T47D (cell line): ENCODE measurements around the gene ZPLD1.

Experiments
- DNase-seq, 2 experiments: peaks; one replicate each; pipeline versions ENCODE4 v3.0.0 to v3.0.0-alpha.2; 2011 to 2012; ENCODE audit warnings: low read depth in 1 of 2, low spot score in 1 of 2
- JUND ChIP-seq: IDR thresholded peaks from 2 replicates; pipeline ENCODE4 v1.6.1; 2012; ENCODE audit warnings: low read depth
- in situ Hi-C: cut with HindIII; loops from 2 replicates; pipeline ENCODE4 v1.10.0; 2016; ENCODE audit warnings: low sequenced_read_pairs, low pct_unique_long_range_greater_than_20kb

Gene ZPLD1

DNA sequence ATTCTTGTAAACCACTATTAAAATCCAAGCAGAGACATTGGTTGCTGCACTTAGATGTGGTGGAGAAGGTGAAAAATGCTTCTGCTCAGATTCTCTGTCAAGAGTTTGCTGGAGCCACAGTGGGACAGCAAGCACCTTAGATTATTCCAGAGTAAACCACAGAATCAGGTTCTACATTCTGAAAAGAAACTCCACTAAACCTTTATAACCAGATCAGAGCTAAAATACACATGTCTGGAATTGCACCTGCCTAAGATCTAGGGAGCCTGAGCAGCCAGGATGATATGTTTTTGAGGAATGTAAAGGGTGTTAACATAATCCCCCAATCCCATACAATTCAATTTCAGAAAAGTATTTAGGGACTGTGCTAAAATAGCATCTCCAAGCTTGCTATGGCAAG lies at the start of gene ZPLD1:
Gene ZPLD1 (plus strand): TSS at position 301 of the 400 bp plus-strand sequence. CDS start 3,473 bp downstream, outside the sequence.
- no peak for DNase-seq
- in situ Hi-C loops: no loop called here
- no peak for TF ChIP-seq JUND

DNA sequence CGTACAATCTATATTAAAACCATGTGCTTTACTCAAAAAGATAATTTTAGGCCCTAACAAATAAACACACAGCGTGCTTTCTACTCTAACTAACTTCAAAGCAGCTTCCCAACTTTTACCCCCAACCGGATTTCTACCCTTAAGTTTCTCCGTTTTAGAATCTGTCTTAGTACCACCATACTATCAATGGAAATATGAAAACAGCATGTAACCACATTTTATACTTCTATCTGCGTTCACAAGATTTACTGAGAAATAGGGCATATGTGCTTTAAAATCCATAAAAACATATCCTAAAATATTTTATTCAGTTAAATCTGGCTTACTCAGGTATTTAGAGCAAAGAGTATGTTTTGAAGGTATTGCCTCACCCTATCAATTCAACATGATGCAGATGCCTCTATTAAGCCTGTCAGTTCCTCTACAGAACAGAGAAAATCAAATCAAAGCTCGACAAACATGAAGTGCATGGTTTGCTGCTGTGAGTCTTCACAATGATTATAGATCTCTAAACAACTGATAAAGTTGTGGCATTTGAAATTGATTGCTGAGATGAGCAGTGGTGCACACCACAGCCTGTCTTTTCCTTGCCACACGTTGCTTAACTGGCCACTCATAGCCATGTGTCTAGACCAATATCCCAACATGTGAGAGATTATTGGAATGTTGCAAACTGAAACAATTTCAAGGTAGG lies 44.5 kb upstream of the ZPLD1 start:
- no peak for DNase-seq
- TF ChIP-seq JUND: no peak
- in situ Hi-C loops: no loop called here

DNA sequence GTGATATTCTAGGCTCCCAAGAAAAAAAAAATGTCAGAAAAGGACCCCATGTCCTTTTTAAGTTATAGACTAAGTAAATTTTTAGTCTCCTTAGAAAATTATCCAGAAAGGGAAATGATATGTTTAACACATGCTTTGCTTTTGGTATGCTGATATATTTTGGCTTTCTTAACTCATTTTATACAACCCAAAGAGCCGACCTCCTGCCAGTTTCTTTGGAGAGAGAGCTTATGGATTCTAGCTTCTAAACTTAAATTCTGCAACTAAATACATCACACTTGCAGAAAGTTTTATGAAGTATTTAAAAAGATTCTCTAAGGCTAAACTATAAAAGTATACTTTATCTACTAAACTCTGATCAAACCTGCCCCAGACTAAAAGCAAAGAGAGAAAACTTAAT lies 43.9 kb upstream of the ZPLD1 start:
- TF ChIP-seq JUND: no peak
- in situ Hi-C loops: no loop called here
- no peak for DNase-seq

DNA sequence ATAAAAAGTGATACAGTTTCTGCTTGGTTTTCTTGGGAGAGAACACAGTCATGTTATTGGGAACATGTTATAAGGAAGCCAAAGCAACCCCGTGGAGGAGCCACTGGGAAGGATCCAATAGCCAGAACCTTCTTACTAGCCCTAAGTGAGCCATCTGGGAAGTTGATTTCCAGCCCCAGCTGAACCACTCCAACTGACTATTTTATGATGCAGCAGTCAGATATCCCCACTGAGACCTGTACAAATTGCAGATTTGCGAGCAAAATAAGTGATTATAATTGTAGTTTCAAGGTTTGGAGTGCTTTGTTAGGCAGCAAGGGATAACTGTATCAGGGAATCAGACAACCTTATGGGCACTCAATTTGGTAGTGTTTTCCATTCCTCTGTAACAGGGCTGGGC lies 43.3 kb upstream of the ZPLD1 start:
- in situ Hi-C loops: no loop called here
- DNase-seq: no peak
- no peak for TF ChIP-seq JUND

DNA sequence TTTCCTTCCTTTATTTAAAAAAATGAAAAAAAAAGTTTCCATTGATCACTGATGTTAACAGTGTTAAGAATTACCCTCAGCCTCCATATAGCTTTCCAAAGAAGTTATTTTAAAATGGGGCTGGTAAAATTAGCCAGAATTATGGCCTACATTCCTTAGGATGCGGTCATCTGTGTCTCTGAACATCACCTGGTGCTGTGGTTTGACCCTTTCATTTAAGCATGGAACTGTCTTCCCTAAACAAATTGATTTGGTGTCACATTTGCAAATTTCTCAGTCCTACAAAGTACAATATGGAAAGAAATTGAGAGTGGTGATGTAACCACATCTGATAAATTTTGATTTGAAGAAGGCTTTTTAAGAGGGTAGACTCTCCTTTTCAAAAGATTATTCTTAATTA lies 40.3 kb upstream of the ZPLD1 start:
- no peak for TF ChIP-seq JUND
- in situ Hi-C loops: no loop called here
- DNase-seq: no peak

DNA sequence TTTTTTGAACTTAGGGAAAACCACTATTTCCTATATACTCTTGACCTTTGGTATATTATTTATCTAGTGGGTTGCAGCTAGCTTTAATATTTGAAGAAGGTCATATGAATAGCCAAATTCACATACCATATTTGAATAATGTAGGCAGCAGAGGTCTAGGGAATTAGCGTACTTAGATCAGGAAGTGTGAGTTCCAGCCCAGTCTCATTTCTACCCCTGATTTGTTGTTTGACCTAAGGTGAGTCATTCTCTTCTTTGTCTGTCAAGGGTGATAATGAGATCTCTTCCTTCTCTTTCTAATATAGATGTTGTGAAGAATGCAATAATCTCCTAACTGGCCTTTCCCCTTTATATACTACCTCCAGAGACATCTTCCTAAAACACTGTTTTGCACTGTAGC lies 36.6 kb upstream of the ZPLD1 start:
- TF ChIP-seq JUND: no peak
- in situ Hi-C loops: no loop called here
- DNase-seq: no peak

DNA sequence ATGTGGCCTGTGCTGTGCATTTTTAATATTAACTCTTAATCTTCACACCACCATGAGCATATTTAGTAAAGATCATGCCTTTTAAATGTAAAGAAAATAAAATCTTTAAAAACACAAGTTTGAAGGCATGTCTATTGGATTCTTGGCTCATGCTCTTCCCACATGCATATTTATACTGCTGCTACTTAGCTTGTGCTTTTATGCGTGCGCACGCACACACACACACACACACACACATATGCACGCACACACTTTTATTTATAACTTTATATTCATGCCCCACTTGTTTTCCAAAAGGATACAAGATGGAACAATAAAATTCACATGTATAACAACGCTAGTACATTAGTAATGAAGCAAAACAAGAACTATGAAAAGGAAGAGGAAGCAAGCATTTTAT lies 36.1 kb upstream of the ZPLD1 start:
- TF ChIP-seq JUND: no peak
- in situ Hi-C loops: no loop called here
- no peak for DNase-seq

DNA sequence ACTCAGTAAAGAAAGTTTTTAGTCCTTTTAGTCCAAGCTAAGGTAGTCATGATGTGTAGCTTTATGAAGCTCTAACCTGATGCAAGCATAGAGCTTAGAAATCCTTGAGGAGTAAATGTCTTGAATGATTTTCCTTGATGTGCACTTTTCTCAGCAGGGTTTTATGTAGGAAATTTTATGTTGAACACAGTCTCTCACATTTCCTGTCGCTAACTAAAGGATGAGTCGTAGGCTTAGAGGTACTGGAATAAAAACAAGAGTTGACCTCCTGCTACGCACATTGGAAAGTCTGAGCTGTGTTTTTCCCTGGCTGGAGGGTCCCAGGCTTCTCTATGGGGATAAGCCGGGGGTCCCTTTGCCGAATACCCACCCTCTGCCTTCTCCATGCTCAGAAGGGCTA lies 34.7 kb upstream of the ZPLD1 start:
- in situ Hi-C loops: no loop called here
- TF ChIP-seq JUND: no peak
- DNase-seq: no peak

DNA sequence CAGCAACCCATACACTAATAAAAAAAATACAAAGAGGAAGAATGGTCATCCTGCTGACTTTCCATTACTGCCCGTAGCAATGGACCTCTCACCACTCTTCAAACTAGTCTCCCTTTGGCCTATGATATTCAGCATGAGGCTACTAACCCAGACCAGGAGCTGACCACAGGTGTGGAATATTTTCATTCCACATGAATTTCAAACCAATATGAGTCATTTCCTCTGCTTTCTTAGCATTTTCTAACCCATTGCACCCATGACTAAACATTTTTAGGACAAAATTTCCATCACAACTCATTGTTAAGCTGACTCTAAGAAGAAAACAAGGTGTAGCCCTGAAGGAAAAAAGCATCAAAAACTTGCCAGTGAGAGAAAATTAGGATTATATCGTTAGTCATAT lies 34.0 kb upstream of the ZPLD1 start:
- no peak for TF ChIP-seq JUND
- DNase-seq: no peak
- in situ Hi-C loops: no loop called here

DNA sequence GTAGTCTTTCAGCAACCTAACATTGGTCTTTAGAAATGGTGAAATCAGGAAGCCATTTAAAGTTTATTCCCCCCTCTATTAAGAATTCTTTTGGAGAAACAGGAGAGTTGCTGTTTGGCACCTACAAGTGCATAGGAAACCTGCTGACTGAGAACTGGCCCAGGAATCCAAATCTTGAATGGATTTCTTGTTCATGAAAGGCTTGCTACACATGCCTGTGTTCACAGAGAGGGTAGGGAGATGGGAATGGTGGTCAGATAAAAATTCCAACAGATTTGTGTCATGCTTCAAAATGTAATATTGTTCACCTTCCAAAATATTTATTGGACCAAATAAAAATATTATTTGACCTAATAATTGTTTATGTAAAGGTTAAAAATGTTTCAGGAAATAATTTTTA lies 24.2 kb upstream of the ZPLD1 start:
- in situ Hi-C loops: no loop called here
- TF ChIP-seq JUND: no peak
- no peak for DNase-seq

DNA sequence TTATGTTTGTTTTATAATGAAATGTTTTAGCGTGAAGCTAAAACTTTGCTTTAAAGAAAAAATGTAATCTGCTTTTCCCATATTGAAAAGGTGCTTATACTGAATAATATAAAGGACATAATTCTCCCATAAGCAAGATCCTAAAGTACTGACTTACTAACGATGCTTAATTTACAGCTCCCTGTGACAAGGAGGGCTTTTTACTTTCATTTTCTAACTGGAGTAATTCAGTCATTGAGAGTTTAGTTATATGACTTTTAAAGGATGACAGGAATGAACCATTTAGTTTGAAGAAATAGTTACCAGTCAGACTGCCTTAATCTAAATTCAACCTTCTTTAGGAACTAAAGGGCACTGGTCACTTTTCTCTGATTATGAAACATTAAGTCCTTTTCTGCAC lies 19.3 kb upstream of the ZPLD1 start:
- TF ChIP-seq JUND: no peak
- no peak for DNase-seq
- in situ Hi-C loops: no loop called here

DNA sequence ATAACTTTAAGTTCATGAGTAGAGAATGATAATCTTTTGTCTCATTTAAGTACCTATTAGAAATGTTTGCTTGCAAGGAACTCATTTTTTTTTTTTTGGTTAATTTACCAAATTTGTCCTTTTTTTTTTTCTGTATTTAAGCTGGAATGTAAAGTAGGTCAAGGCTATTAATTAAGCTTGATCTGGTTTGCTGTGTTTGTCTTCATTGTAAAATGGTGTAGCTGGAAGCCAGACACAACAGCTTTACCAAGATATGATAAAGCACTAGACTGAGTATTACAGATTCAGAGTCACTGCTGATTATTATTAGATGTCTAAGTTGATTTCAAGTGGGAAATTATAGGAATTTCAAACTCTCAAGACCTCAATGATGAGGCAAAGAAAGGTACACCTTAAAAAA lies 15.0 kb upstream of the ZPLD1 start:
- DNase-seq: no peak
- TF ChIP-seq JUND: no peak
- in situ Hi-C loops: no loop called here

DNA sequence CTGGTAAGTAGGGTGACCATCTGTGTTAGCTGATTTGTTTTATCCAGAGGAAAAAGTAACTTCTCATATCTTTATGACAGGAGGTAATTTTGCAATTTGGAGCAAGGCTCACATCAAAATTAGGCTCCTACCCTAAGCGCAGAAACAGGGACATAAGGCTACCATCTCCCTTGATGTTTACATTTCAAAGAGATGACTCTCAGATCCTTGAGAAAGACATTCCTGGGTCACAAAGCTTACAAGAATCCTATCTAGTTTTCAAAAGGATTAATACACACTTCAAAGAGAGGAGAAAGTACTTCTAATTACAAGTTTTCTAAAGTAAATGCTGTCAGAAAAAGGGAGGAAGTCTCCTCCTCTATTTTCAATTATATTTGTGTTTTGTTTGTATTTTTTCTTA lies 7.0 kb downstream of the ZPLD1 start:
- no peak for TF ChIP-seq JUND
- DNase-seq: no peak
- in situ Hi-C loops: no loop called here

DNA sequence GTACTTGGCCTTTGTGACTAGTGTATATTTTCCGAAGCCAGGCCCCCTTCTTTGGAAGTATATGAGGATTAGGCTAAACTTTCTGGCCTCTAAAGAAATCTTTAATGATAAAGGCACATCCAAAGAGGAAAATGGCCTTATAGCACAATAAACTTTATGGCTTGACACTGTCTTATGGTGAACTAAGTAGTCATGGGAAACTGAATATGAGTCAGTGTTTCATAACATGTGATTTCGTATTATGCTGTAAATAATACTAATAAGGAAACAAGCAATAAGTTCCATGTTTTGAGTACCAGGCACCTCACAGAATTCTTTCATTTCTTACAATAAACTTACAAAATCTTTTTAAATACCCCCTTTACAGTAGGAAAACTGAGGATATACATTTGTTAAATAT lies 8.2 kb downstream of the ZPLD1 start:
- TF ChIP-seq JUND: no peak
- no peak for DNase-seq
- in situ Hi-C loops: no loop called here

DNA sequence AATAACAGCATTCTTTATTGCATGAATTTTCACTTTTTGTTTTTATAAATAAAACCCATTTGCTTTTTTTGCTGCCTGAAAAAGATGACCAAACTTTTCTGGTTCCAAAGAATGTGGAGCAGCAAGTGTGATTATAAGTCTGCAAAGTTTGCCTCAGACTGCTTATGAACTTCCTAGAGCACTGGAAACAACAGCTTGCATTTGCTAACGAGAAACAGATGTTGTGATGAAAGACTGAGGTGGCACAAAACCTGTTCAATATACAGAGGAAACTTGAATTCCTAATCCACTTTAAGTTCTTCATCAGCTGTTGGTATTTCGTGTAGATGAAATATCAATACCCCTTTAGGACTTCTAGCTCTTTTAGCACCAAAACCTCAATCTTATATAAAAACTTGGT lies 9.3 kb downstream of the ZPLD1 start:
- in situ Hi-C loops: no loop called here
- no peak for TF ChIP-seq JUND
- no peak for DNase-seq
